HG03469 (cell line): Measurements from ENCODE around the gene BCO1.

ENCODE experiments used
- ATAC-seq: cut with Tn5 transposase; IDR thresholded peaks from one replicate; pipeline ENCODE4 v1.9.1; 2021; ENCODE audit warnings: mild to moderate bottlenecking, moderate library complexity, moderate number of reproducible peaks; ENCODE audit not compliant: unreplicated experiment

Gene BCO1

DNA sequence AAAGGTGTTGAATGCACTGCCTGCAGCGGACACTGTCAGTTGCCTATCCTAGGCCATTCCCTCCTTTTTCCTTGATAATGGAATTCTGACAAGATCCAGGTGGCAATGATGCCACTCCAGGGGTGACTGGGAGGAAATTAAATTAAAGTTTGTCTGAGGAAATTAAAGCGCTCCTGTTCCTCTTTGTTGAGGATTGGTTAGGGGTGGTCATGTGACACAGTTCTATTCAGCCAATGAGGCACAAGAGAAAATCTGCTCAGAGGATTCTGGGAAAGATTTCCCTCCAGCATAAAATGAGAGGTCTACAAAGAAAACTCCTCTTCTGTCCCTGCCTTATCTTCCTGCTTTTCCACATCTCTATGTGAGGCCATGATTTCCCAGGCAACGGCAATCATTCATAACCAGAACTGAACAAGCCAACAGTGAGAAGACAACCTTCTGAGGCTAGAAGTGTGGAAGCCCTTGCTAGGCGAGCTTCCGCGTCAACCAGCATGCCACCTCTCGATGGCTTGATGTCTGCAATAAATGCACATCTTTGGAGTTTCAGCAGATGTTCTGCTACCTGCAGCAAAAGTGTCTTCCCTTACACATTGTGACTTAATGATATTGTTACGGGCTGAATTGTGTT is 5.6 kb upstream of the BCO1 start:
- ATAC-seq: no peak

DNA sequence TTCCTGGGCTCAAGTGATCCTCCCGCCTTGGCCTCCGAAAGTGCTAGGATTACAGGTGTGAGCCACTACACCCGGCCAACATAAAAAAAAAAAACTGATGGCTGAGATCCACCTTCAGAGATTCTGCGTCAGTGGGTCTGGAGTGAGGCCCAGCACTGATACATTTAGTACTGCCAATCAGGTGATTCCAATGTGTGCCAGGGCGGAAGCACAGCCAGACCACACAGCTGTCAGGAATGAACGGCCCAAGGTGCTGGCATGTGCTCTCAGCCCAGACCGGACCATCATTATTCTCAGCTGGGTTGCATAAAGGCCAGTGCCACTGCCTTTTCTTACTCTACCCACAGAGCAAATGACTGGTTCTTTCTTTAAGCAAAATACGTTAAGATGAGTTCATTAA is 1.2 kb upstream of the BCO1 start:
- no peak for ATAC-seq

DNA sequence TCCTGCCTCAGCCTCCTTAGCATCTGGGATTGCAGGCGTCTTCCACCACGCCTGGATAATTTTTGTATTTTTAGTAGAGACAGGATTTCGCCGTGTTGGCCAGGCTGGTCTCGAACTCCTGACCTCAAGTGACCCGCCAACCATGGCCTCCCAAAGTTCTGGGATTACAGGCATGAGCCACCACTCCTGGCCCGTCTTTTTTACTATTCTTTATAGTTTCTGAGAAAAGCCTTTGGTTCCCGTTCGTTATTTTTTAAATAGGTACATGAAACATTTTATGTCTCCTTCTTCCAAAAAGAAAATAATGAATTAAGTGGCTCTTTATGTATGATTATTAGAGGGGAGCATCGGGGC is 570 bp upstream of the BCO1 start:
- no peak for ATAC-seq

DNA sequence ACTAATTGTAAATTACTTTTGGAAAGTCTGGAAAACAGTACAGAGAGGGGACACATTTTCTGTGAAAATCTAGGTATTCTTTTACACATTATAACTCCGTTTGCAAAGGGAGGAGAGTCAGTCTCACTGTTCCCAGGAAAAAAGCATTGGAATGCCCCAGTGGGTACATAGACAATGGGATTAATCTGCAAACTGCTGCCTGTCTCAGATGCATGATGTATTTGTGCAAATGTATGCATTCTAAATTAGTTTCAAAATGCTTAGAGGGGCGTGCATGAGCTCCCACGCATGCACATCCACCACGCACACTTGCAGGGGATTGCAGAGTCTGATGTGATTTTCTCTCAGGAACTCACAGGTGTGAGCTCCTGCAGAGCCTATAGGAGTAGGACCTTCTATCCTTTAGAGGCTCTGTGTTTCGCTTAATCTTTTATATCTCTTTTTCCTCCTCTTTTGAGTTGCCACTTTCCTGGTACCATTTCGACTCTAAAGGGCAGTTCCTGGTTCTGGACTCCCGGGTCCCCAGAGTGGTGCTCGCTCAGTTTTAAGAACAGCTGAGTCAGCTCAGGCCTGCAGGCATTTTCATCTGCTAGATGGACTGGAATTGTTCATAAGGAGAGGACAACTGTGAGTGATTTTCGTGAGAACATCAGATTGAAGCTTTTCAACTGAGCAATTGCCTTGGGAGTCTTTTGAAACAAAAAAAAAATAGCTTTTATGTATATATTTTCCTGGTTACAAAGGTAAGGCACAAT is 1.1 kb downstream of the BCO1 start:
- no peak for ATAC-seq

DNA sequence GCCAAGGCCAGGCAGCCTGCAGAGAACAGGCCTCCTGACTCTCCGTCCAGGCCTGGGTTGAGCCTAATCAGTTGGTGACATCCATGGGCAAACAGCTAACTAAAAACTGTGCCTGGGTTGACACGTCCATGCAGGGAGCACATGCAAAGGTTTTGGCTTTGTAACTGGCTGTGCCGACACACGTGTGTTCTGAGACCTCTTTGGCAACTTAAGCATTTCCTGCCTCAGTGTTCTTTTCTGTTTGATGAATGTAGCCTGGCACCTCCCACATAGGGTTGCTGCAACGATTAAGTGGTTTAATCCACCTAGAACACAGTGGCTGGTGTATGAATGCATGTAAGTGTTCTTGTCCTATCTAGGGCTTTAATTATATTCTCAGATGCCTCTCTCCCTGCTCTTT is 3.2 kb downstream of the BCO1 start:
- ATAC-seq: no peak

DNA sequence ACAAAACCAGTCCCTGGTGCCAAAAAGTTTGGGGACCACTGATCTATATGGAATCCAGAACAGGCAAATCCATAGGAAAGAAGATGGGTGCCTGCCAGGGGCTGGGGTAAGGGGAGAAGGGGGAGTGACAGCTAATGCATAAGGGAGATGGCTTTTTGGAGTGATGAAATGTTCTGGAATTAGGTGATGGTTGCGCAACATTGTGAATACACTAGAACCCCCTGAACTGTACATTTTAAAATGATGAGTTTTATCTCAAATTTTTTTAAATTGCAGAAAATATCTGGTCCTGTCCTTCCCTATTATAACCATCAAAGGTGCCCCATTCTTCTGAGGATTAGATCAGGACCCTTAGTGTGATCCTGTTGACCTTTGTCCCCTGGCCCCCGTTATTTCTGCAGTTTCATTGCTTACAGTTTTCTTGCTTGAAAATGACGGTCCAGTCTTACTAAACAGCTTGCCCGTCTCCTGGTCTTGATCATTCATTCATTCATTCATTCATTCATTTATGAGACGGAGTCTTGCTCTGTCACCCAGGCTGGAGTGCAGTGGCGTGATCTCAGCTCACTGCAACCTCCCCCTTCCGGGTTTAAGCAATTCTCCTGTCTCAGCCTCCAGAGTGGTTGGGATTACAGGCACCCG is 4.6 kb downstream of the BCO1 start:
- ATAC-seq: no peak

DNA sequence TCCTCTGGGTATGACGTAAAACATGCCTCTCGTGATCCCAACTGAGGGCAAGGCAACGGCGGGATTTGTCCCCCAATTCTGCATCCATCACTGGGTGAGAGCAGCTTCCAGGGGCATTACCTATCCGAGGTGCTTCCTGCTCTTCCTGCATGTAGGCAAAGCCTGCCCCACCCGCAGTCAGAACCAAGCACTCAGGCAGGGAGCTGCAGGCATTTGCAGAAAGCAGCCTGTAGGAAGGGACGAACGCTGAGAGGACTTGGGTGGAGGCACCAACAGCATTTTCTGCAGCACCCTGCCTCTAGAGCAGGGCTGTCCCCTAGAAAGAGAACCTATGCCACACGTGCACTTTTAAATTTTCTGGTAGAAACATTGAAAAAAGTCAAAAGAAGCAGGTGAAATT is 5.5 kb downstream of the BCO1 start:
- ATAC-seq: no peak

DNA sequence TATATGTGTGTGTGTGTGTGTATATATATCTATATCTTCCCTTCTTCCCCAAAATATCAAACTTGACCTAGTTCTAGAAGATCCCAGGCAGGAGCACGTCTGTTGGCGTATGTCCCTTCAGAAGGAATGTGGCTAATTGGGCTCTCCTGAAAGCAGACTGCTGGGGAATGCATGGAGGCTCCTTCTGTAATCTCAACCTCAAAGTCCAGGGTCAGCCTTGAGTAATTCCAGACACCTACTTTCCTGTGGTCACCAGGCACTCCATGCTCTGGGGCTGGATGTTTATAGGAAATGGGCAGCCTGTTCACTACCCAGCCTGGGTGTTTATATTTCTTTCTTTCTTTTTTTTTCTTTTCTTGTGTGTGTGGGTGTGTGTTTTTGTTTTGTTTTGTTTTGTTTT is 13.4 kb downstream of the BCO1 start:
- ATAC-seq: no peak

DNA sequence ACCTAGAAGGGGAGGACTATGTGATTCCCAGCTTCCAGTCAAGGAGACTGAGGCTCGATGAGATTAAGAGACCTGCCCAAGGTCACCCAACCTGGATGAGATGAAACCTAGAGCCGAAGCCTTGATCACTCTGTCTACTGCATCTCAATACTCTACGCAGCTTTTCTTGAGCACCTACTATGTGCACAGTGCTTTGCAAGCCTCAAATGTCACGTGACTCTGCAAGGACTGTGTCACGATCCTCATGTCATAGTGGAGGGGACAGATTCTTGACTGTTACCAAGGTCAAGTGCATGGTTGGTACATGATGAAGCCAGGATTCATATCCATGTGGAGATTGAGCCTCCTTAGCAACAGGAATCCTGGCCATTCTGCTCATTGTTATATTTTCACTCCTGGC is 14.7 kb downstream of the BCO1 start:
- ATAC-seq: no peak

DNA sequence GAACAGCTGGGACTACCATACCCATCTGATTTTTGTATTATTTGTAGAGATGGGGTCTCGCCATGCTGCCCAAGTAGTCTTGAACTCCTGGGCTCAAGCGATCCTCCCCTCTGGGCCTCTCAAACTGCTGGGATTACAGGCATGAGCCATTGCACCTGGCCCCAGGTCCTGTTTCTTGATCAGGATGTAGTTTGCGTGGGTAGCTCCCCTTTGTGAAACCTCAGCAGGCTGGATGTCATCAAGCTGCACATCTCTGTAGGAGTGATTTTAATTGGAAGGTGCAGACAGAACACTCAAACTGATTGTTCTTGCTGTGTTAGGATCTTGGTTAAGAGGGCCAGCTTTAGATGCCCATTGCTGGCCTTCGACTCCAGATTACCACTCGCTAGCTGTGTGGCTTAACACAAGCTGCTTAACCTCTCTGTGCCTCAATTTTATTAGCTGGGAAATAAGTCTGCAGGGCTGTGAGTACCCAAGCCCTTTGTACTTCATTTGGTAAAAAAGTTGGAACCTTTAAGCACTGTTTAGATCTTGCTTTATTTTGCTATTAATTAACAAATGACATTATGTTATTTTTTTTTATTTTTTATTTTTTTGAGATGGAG is 16.5 kb downstream of the BCO1 start:
- no peak for ATAC-seq

DNA sequence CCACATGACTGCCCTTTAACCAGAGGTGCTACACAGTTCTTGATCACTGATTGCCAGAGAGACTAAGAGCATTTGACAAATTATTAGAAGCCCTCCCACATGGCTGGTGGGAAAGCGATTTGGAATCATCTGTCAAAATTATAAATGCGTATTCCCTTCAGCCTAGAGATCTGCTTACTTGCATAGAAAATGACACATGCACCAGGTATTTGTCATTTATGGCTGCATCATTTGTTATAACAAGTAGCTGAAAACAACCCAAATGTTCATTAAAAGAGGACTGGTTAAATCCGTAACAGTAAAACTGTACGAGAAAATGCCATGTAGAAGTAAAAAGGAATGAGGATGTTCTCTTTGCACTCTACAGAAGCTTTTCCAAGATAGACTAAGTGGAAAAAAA is 21.4 kb downstream of the BCO1 start:
- no peak for ATAC-seq

DNA sequence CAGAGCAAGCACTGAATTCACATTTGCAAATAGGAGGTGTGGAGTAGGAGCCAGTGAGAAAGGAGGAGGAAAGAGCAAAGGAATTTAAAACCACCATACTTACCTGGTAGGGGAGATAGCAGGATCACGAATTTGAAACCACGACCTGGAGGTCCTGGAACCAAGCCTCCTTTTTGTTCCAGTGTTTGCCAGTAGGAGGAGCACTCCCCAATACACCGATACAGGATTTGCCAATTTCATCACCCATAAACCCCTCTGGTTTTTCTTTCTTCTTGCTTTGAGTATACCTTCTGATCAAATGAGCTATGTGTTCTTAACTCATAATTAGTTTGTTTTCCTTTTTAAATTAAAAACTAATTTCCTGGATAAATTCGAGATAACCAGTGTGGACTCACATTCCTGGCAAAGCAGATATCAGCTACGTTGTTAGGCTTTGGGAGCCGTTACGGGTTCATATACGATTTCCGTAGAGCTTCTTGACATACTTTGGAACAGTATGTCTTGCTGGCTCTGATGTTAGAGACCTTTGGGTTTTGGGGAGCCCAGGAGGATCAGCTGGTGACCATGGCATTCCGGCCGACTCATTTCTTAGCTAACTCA is 22.7 kb downstream of the BCO1 start:
- ATAC-seq: no peak

DNA sequence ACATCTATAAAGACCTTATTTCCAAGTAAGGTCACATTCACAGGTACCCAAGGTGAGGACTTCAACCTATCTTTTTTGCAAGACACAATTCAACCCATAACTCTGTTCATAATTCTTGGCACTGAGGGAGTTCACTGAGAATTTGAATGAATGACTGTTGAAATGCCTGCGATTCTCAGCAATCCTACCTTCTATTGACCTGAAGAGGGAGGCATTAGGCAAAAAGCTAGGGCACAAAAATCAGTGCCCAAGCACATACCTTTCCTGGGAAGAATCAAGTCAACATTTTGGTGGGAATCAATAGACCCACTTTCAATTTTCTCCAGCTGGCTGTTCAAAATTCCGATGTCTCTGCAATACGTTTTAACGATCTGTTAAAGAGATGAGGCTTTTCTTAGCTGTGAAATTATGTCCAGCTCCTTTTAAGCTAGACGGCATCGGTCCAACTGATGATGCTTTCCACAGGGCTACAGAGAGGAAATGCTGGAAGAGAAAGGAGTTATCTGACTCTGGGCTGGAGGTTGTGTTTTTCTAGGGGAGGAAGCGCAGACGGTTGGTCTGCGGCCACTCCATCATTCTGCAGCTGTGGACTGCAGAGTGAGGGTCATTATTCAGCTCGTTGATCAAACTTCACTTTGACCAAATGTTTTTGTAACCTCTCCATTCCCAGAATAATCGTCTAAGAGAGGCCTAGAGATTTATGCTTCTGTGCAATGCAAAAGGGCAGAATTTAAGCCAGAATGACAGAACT is 25.2 kb downstream of the BCO1 start:
- ATAC-seq: no peak

DNA sequence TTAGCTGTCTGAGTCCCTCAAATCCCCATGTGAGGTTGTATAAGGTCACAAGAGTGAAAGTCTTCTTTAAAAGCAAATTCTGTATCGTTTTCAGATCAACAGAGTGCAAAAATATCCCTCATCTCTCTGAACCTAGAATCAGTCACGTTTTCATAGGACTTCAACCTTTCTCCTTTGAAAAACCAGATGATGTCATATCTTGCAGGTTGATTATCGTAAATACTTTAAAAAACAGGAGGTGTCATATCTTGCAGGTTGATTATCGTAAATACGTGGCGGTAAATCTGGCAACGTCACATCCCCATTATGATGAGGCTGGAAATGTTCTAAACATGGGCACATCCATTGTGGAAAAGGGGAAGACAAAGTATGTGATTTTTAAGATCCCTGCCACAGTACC is 25.9 kb downstream of the BCO1 start:
- no peak for ATAC-seq

DNA sequence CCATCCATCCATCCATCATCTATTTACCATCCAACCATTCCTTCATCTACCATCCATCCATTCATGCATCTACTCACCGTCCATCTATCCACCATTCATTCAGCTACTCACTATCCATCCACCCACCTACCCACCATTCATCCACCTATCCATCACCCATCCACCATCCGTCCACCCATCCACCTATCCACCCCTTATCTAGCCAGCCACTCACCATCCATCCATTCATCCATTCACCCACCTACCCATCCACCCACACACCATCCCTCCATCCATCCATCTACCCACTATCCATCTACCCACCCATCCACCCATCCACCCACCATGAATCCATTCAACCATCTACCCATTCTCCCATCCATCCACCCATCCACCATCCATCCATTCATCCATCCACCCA is 26.6 kb downstream of the BCO1 start:
- ATAC-seq: no peak

DNA sequence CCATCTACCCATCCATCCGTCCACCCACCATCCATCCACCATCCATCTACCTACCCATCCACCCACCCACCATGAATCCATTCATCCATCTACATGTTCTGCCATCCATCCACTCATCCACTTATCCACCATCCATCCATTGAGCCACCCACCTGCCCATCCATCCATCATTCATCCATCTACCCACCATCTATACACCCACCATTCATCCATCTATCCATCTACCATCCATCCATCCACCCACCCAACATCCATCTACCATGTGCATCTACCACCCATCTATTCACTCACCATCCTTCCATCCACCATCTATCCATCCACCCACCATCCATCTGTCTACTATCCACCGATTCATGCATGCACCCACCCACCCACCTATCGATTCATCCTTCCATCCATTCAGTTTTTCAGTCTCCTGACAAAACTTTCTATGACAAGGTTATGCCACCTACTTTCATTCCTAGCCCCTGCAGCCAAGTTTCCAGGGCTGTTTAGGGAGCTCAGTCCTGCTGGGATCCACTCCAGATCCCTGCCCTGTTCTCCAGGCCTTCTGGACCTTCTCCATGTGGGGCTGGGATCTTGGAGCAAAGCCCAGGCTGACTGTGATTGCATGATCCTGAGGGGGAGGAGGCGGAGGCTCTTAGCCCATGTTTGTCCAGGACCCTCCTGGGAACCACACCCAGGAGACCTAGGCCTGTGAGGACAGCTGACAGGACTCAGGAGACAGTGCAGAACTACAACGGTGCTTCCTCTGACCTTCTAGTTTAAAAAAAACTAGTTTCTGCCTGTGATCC is 27.4 kb downstream of the BCO1 start:
- no peak for ATAC-seq

DNA sequence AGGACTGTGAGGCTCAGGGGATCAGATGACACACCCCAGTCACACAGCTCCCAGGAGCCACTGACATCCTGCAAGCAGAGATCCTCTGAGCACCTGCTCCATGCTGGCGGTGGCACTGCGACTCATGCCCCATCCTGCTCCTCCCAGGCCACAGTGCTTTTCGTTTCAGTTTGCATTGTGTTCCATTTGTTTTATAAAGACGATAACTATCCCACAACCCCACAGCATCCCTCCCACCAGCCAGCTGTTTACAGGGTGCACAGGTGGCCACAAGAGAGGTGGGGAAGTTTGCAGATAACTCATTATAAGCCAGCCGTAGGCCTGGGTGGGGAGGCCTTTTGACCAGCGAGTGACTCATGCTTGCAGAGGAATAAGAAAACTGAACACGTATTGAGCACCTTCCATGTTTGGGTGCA is 28.2 kb downstream of the BCO1 start:
- ATAC-seq: no peak

DNA sequence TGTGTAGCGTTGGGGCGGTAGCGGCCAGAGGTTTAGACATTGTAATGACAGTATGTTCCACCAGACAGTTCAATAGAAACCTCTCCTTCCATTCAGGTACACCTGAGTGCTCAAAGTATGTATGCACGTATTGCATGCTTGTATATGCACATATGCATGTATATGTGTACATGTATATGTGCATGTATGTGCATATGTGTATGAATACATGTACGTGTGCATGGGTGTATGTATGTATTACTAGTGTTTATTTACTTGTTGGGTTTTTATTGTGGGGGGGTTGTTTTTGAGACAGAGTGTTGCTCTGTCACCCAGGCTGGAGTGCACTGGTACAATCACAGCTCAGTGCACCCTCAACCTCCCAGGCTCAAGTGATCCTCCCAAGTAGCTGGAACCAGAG is 30.0 kb downstream of the BCO1 start:
- ATAC-seq: no peak

DNA sequence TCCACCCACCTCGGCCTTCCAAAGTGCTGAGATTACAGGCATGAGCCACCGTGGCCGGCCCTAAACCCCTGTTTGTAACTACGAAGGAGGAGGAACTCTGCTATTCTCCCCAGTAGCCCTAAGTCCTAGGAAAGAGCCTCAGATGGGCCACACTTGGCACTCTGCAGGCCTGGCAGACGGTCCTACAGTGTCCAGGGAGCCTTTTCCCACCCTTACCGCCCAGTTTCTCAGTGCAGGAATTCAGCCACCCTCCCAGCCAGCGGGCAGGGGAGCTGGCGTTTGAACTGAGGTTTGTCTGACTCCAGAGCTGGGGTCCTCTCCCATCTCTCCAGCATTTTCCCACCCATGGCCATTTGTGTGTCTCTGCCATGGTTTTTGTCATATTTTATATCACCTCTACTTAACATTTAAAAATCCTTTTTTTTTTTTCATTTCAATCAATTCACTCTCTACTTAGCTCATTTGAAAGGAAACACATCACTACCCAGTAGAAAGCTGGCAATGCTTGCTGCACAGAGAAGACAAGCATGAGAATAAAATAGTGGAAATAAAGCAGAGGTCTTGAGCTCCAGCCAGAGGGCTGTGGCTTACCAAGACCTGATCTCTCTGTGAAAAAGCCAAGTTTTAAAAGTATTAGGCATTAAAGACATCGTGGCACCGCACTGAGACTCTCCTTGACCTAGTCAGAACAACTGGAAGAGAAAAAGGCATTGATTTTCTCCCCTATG is 34.9 kb downstream of the BCO1 start:
- ATAC-seq: no peak
